ENCODE measurements around the gene PQBP1.
A peak's percentile ranks its signal among the peaks of the same experiment; 100 is the strongest.
"Not testable (repeated sequence)": the region's sequence is repeated elsewhere in the genome, so short reads cannot be mapped to it uniquely, and the experiment has no call there.

PQBP1 gene

GRCh38 chrX:48897625-48898306 is at the start of gene PQBP1, which contains the start of gene TIMM17B:
TSS of gene PQBP1 (plus strand) at chrX:48897930. CDS start at chrX:48898510, 580 bp downstream.
TSS of gene TIMM17B (minus strand) at chrX:48897768. CDS start at chrX:48897749, 19 bp downstream.
- peak; percentile 86 for DNase-seq (ENCODE audit: extremely low read depth, low read depth)

GRCh38 chrX:48848847-48849246 is 48.9 kb upstream of the PQBP1 start:
- TF ChIP-seq, protein P1, sequence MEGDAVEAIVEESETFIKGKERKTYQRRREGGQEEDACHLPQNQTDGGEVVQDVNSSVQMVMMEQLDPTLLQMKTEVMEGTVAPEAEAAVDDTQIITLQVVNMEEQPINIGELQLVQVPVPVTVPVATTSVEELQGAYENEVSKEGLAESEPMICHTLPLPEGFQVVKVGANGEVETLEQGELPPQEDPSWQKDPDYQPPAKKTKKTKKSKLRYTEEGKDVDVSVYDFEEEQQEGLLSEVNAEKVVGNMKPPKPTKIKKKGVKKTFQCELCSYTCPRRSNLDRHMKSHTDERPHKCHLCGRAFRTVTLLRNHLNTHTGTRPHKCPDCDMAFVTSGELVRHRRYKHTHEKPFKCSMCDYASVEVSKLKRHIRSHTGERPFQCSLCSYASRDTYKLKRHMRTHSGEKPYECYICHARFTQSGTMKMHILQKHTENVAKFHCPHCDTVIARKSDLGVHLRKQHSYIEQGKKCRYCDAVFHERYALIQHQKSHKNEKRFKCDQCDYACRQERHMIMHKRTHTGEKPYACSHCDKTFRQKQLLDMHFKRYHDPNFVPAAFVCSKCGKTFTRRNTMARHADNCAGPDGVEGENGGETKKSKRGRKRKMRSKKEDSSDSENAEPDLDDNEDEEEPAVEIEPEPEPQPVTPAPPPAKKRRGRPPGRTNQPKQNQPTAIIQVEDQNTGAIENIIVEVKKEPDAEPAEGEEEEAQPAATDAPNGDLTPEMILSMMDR (IDR thresholded peaks at IDR 0.05; ENCODE audit: low read depth, low read length): no peak
- DNase-seq (ENCODE audit: extremely low read depth, low read depth): no peak

More at GRCh38 chrX:48897625-48898306, at the start of gene PQBP1, which contains the start of gene TIMM17B:
- TF ChIP-seq, protein P1 (IDR thresholded peaks at IDR 0.05; ENCODE audit: low read depth, low read length): no peak

- DNase-seq (ENCODE audit: extremely low read depth, low read depth): no peak
- TF ChIP-seq, protein P1 (IDR thresholded peaks at IDR 0.05; ENCODE audit: low read depth, low read length): no peak
Measured at GRCh38 chrX:48852857-48853256, 44.9 kb upstream of the PQBP1 start.

GRCh38 chrX:48853494-48853893 is 44.2 kb upstream of the PQBP1 start:
- DNase-seq (ENCODE audit: extremely low read depth, low read depth): not testable (repeated sequence)

DNA sequence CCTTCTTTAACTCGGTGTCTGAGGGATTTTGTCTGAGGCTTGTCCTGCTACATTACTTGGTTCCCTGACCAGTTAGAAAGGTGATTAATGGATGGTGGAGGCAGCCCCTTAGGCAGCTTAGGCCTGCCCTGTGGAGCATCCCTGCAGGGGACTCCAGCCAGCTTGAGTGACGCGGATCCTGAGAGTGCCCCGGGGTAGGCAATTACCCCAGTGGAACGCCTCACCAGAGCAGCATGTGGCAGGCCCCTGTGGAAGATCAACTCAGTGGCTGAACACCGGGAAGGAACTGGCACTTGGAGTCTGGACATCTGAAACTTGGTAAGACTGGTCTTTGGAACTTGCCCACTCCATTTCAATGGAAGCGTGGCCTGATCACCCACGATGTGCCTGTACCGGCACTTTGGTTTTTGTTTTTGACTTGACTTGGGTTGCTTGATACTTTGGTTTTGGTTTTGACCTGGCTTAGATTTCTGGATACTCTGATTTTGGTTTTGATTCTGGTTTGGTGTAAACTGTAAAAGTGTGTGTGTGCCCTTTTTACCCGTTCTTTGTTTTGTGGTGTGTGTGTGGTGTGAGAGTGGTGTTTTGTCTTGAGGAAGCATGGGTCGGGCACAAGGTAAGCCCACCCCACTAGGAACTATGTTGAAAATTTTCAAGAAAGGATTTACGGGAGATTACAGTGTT is 43.5 kb upstream of the PQBP1 start:
- not testable (repeated sequence) for DNase-seq (ENCODE audit: extremely low read depth, low read depth)

GRCh38 chrX:48854898-48855297 is 42.8 kb upstream of the PQBP1 start:
- TF ChIP-seq, protein P1 (IDR thresholded peaks at IDR 0.05; ENCODE audit: low read depth, low read length): peak; percentile 30
- no peak for DNase-seq (ENCODE audit: extremely low read depth, low read depth)

DNA sequence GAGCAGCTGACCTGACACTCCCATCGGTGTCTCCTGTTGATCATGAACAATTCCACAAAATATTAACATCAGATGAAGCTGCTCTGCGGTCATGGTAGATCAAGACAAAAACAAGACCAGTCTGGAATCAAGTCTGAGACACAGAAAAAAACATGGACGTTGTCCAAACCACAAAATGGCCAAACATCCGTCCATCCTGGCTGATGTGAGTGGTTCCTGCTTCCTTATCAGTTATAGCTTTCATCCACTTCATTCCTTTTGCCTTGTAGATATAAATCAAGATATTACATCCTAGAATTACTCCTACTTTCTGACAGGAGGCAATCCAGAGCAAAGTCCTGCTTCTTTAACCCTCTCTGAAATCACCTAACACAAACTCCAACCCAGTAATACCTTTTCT is 33.5 kb upstream of the PQBP1 start:
- DNase-seq (ENCODE audit: extremely low read depth, low read depth): no peak
- TF ChIP-seq, protein P1 (IDR thresholded peaks at IDR 0.05; ENCODE audit: low read depth, low read length): no peak

GRCh38 chrX:48872017-48872416 is 25.7 kb upstream of the PQBP1 start:
- not testable (repeated sequence) for DNase-seq (ENCODE audit: extremely low read depth, low read depth)

DNA sequence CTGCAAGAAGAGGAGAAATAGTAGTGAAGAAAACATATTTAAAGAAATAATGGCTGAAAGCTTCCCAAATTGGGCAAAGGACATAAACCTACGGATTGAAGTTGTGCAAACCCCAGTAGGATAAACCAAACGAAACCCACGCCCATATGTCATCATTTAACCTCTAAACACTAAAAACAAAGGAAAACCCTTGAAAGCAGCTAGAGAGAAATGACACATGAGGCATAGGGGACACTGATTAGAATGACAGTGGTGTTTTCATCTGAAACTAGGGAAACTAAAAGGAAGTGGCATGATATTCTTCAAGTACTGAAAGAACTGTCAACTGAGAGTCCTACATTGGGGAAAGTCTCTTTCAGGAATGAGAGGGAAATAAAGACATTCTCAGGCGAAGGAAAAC is 20.8 kb upstream of the PQBP1 start:
- DNase-seq (ENCODE audit: extremely low read depth, low read depth): not testable (repeated sequence)

All from AG09319 (cell line).